Hepatocyte (in vitro differentiated cells): Measurements from ENCODE around the gene HRK.

Experiments used
- CTCF ChIP-seq: fragments of 200-600 bp; sonication (generic); IDR thresholded peaks from 2 replicates; pipeline ENCODE4 v1.5.1; 2016; ENCODE audit warnings: antibody characterized with exemption, mild to moderate bottlenecking; ENCODE audit not compliant: poor library complexity
- EZH2 ChIP-seq: fragments of 200-600 bp; sonication (generic); IDR thresholded peaks from 2 replicates; pipeline ENCODE4 v1.6.1; 2016; ENCODE audit warnings: antibody characterized with exemption, mild to moderate bottlenecking, borderline replicate concordance

GRCh38 chr12:116807546-116807945, 73.7 kb downstream of the HRK start:
- TF ChIP-seq CTCF (no peak), EZH2 (no peak)
